TTC549 (cell line): Measurements from ENCODE around the gene GPC3.
"Not testable (repeated sequence)": the region's sequence is repeated elsewhere in the genome, so short reads cannot be mapped to it uniquely, and the experiment has no call there.

Source experiments
- FAIRE-seq: peaks from 2 replicates; lab custom pipeline; 2012; peaks lifted over from hg19 to GRCh38; lab: Jason Lieb, UNC

GPC3 gene

DNA sequence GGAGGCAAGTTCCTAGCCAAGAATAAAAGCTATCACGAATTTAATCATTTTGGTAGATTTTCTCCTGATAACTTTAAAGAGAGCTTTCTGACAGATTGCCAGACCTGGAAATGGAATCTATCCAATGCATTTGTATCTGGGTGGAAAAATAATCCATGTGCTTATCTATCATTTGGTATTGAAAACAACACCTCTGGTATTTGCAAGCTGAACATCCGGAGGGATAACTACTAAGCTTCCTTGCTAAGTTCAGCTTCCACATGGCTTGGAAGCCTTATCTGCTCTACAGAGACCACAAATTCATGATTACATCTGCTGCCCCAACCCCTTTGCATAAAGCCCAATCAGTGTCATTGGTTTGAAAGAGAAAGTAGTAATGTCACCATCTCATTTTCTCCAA, 230.7 kb downstream of the GPC3 start:
- FAIRE-seq: no peak

DNA sequence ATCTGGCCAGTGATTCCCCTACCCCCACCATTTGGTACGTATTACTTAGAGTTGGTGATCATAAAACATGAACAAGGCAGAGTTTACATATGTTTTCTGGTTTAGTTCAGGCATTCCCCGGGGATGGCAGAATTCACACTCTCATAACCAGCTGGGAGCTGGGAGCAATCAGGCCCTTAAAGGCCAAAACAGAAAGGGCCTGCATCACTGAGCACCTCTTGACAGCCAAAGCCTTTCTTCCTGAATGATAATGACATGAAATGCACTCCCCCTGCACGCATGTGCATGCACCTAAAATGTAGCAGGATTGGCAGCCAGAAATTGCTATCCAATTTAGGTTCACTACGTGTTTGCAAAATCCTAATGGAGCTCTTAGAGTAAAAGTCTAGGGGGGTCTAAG, 235.4 kb downstream of the GPC3 start:
- no peak for FAIRE-seq

DNA sequence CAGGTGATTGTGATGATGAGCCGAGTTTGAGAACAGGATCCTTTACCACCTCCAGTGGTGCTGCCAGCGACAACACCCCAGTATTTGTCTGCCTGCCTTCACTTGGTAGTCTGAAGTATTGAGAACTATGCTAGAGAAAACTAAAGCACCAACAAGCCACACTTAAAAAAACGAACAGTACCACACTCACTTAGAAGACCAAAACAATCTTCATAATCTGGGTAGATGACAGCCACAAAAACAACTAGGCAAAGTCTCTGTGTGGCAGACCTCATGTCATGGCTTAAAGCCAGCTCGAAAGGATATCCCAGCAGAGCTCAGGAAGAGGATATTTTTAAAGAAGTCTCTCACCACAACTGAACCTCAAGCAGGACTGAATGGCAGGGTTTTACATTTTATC, 236.0 kb downstream of the GPC3 start:
- FAIRE-seq: no peak

DNA sequence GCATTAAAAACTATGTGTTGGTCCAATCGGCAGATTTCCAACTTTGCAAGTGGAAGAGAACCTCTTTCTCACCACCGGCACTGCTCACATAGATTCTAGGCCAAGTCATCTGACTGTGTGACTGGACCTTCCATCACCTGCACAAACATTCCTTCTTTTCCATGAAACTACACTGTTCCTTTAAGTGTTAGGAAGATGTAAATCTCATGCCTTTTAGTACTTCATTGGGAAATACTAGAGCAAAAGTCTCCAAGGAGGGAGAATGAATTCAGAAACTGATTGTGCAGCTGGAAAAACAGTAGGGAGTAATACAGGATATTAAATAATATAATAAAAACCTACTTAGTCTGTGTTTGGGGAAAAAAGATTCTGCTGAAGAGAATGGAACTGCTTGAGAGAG, 238.2 kb downstream of the GPC3 start:
- no peak for FAIRE-seq

DNA sequence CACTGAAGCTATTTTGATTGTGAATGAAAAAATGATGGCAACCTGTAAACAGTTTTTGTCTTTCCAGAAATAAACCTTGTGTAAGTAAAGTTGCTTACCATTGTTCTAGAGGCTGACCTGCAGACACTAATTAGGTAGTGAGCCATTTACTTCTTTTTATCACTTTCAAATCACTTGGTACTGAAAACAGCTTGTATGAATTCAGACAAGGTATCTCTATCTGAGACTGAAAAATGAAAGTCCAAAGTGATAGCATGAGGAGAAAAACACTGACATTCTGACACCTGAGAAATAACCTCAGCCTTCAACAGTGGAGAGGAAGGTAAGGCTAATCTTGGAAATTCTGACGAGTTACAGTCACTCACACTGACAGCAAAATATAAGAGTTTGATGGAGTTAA, 238.8 kb downstream of the GPC3 start:
- no peak for FAIRE-seq

DNA sequence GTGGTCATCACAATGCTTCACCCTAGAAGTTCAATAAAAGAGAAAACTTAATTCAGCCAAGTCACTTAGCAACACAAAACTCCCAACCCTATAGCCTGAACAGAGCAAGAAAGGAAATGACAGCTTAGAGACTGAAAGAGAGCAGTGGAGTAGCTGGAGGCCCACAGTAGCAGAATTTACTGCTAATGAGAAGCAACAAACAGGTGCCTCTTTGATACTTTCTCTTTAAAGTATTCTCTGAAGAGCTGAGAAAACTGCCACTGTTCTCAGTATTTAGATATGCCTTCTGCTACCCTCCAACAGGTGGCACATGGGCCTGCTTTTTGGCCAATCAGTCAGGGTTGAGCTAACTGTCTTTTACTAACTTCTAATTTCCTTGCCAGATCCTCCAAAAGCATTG, 240.0 kb downstream of the GPC3 start:
- FAIRE-seq: no peak

DNA sequence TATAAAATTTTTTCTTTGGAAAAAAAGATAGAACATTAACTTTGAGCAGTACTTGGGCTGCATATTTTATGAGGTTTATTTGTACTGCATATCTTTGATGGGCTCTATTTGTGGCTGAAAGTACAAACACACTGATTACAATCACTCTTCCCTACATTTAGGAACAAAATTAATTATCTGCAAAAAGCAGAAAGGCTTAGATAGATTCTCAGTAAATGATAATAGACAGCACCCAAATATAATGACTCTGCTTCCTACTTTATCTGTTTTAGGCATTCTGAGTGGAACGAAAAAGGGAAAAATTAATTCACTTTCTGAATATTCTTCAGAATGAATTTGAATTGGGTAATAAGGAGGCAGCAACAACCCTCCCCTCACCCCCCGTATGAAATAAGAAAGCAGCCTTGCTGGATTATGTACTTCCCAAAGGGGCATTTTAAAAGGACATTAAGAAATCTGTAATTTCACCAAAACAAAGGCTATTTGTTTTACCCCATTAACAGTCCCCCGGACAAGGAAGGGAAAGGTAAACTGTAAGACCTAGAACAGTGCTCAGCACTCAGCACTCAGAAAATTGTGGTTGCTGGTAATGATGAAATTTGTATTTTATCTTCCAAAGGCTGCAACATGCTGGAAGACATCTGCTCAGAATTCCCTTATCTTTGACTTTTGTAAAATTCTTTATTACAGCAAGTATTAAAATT, 242.6 kb downstream of the GPC3 start:
- no peak for FAIRE-seq

DNA sequence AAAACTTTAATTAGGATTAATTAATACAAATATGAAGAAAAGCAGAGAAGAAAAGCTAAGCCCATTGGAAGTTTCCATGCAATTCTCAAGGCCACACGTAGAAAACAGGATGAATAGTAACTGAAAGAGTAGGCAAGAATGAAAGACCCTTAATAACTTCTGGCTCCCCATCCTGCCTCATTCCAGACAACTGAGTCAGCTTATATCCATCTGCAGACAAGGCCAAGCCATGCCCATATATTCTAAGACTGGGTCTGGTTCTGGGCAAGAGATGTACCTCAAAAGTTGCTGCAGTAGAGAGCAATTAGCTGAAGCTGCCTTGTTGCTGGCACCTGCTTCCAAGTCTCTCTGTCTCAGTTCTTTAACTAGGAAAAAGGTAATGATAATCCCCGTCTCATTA, 244.1 kb downstream of the GPC3 start:
- FAIRE-seq: no peak

DNA sequence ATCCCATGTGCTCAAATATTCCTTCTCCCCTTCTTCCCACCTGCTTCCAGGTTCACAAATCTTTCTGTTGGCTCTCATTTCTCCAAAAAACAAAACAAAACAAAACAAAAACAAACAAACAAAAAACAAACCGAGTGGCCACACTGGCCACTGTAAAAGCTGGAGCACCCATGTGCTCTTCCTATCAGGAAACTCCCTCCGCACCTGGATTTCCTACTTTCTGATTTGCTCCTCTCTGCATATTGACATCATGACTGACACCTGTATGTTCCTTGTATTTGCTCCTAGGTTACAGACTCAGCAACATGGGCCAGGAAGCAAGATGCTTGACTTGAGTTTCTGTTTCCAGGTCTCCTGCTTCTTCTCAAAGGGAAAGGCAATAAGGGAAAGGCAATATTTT, 258.8 kb downstream of the GPC3 start:
- no peak for FAIRE-seq

DNA sequence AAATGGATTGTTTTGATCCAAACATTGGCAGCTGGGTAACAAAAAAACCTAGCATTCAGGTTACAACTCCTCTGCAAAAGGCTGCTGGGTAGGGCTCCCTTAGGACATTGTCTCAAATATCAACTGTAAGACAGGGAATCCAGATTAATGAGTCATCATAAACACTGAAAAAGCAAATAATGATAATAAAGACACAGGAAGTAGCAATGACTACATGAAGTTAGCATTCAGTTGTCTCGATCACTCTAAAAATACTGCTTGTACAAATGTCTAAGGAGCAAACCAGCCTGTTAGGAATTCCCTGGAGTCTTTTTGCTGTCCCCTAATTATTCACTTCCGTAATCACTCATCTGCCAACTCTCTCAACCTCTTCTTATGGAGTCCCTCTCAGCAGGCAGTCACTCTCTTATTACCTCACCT, 259.2 kb downstream of the GPC3 start:
- FAIRE-seq: no peak

DNA sequence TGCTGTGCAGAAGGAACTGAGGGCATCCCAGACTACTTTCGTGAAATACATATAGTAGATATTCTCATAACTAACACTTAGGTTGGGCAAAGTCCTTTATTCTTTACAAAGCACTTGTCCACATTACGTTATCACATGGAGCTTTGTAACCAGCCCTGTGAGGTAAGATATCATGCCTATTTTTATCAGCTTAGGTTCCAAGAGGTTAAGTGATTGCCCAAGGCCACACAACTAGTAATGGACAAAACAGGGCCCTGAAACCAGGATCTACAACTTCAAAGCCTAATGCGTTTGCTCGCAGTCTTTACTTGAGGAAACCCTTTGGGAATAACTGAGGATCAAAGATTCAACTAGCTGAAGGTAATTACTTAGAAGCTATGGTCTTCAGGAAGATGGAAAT, 261.5 kb downstream of the GPC3 start:
- no peak for FAIRE-seq

DNA sequence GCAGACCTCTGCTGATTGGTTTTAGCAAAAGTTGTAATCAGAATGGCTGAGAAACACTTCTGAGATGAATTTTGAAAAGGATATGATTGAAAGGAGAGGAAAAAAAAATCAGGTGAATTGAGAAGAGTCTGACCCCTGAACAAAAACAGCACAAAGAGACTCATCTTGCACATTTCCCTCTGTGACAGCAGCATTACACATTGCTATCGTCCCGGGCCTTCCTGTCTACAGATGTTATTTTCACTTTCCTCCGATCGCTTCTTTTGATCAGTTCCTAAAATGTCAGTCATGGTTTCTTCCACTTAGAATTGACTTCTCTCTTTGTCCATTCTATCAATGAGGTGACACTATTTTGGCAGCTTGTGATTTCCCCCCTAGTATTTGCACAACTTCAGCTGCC, 262.6 kb downstream of the GPC3 start:
- FAIRE-seq: no peak

DNA sequence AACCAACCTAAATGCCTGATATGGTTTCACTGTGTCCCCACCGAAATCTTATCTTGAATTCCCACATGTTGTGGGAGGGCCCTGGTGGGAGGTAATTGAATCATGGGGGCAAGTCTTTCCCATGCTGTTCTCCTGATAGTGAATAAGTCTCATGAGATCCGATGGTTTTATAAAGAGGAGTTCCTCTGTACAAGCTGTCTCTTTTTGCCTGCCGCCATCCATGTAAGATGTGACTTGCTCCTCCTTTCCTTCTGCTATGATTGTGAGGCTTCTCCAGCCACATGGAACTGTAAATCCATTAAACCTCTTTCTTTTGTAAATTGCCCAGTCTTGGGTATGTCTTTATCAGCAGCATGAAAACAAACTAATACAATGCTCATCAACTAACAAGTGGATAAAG, 265.1 kb downstream of the GPC3 start:
- FAIRE-seq: not testable (repeated sequence)

DNA sequence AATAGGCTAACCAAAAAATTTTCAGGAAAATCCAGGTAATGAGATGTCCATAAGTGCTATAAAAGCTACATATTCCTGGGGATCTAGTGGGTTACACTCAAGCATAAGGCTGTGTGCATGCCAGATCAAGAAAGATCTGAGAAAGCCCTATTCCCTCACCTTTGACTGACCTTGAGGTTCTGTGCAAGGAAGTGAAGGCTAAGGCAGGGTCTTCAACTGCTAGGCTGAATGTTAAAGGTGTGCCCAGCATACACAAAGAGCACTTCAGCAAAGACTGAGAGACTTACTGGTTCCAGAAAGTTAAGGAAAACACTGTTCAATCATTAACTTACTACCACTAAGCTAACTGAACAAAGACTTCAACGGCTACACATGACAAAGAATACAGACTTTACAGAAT, 269.7 kb downstream of the GPC3 start:
- FAIRE-seq: no peak

DNA sequence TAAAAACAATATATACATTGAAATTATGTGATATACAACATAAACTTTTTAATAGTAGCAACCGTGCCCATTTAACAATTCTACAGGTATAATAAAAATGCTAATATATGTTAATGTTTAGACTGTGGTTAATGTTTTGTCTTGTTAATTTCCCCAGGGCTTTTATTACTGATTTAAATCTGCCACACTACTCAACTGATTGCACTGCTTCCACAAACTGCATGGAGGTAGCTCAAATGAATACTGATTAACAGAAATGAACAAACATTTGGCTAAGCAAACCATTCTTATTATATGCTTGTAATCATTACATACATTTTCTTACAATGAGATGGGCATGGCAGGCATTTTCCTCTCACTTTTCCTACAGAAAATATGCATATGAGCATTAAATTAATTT, 275.9 kb downstream of the GPC3 start:
- FAIRE-seq: no peak

DNA sequence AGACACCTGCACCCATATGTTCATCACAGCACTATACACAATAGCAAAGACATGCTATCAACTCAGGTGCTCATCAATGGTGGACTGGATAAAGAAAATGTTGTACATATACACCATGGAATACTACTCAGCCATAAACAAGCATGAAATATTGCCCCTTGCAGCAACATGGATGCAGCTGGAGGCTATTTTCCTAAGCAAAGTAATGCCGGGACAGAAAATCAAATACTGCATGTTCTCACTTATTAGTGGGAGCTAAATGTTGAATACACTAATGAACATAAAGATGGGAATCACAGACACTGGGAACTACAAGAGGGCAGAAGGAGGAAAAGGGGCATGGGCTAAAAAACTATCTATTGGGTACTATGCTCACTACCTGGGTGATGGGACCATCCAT, 278.5 kb downstream of the GPC3 start:
- no peak for FAIRE-seq

DNA sequence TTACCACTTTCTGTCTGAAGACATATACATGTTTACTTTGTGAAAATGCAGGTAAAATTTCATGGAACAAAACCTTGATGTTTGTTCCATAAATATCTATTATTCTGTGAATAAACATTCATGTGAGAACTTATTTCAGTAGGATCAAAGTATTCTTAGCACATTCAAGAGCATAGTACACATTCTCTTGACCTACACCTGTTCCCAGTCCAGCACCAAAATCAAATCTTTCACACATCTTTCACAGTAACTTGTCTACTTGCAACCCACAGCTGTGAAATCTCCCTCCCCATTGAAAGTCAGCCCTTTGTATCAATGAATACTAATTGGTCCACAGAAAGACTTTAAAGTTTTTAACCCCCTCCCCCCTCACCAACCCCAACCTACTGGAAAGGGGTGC, 283.2 kb downstream of the GPC3 start:
- no peak for FAIRE-seq

DNA sequence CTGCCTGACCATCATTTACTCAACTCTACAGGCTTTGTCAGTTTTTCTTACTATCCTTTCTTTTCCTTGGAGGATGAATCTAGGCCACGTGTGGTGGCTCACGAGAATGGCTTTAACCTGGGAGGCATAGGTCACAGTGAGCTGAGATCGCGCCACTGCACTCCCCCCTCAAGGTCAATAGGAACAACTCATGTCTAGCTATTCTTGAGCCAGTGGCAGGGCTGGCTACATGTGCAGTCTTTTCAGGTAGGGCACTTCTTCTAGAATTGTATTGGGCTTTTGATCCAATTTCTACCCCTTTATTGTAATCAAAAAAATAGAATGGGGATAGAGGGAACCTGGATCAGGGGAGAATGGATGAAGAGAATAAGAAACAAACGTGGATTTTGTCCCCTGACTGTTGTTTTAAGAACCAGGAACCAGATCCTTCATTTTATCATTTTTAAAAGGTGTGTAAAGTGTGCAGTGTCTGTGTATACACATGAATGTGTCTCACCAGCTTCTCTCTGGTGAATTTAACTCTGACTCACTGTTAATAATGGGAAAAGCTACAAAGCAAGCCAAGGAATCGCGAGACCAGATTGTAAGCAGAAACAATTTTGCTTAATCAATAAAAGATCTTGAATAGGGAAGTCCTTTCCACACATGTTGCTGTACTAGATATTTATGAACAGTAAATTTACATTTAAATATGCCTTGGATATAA, 286.2 kb downstream of the GPC3 start:
- no peak for FAIRE-seq

DNA sequence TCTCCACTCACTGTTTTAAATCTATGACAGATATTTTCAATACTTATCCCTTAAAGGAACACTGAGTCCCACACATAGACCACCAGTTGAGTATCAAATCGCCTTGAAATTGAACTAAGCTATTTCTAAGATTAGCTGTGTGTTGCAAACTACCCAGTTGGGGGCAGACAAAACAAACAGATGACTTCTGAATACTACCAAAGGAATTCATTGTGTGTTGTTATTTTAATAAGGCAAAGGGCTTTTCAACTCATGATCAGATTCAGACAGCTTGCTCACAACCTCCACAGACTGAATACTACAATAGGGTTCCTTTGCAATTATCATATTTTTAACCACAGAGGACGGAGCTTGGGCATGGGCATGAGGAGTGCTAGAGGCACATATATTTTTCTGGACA, 287.1 kb downstream of the GPC3 start:
- no peak for FAIRE-seq

DNA sequence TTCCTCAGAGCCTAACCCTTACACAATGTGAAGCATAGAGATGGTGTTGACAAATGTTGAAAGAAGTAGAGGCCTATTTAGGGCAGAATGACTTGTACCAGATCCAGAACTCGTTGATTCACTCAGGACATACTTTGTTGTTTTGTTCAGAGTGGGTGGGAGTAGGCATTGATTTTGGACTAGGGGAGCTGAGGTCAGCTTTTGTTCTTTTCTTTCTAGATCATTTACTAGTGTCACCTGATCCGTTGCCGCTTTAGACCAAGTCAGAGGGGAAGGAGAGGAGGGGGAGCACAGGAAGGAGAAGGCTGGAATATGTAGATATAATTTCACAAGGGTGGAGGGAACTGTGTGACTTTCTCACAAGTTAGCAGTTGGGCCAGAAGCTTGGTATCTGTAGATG, 287.7 kb downstream of the GPC3 start:
- no peak for FAIRE-seq

DNA sequence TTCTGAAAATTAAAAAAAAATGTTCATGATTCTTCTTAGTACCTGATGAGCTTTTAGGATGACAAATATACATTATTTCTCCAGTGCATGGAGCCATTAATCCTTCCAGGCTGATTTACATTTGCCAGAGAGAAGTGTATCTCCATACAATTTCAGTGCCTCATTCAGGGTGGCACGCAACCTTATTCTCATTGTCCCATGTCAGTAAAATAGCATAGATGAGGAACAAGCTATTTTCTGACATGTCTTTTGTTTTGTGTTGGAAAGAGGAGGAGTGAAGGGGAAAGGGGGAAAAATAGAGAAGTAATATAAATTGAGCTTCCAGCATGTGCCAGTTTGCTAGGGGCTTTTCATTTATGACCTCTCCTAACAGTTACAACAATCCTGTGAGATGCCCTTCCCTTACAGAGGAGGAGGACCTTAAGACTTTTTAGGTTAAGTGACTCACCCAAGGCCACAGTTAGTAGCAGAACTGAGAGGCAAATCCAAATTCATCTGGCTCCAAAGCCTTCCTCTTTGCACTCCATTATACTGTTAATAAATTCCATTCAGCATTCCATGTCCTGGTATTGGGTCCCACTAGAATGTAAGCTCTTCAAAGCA, 295.3 kb downstream of the GPC3 start:
- FAIRE-seq: no peak

DNA sequence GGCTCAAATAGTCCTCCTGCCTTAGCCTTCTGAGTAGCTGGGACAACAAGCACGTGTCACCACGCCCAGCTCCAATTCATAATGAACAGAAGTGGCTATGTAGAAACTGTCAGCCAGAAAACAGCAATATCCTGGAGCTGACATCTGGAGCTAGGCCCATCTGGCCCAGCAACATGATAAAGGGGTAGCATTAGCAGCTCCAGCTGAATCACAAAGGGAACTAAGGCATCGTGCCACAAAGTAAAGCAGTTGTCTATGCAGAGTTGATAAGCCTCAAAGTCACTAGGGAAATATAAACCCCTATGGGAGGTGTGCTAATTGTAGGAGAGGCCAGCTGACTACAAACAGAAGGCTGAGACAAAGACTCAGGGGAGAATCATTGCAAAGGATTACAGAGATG, 299.6 kb downstream of the GPC3 start:
- FAIRE-seq: no peak

DNA sequence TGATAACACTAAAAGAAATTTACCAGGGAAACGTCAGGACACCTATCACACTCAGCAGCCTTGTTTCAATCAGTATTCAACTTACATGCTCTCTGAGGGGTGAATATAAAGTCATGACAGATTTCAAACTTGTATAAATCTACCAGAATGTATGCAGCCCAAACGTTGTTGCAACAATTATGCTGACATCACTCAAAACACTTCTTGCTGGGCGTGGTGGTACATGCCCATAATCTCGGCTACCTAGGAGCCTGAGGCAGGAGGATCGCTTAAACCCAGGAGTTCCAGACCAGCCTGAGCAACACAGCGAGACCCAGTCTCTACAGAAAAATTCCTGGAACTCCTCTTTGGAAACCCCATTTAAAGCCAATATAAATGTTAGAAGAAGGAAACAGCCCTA, 303.5 kb downstream of the GPC3 start:
- FAIRE-seq: no peak

DNA sequence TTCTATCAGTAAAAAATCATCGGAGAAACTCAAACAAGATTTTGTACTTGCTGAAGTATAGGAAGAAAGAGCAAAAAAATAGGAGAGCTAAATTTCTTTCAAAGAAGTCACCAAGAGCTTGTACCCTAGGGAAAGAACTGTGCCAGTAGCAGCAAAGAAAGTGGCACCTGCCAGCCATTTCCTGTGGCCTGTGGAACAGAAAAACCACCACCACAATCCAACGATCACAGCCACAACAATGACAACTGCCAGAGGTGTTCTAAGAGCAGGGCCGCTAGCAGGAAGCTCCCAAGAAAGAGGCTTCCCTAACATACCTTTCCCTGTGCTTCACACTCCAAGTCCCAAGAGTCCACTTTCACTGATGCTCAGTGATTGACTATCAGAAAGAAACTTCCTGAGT, 304.0 kb downstream of the GPC3 start:
- FAIRE-seq: no peak
